H1 (cell line): ENCODE data around the gene SLC26A4. TPM values are rescaled to one million over a fixed set of nuclear protein-coding genes. Genes with fewer than 3 reads are reported as not detected.

ENCODE experiments used
- CTCF ChIA-PET: fragments of 300-600 bp; sonication (Branson Sonifier 250); formaldehyde crosslinking; loops from one replicate; lab custom pipeline; 2021; ENCODE audit not compliant: partially characterized antibody; lab: Charles Lee
- POLR2A ChIA-PET: fragments of 300-600 bp; sonication (Branson Sonifier 250); formaldehyde crosslinking; loops from one replicate; lab custom pipeline; 2021; ENCODE audit warnings: inconsistent platforms; ENCODE audit not compliant: partially characterized antibody; lab: Charles Lee
- DNase-seq, 2 experiments: peaks; one replicate each; pipeline versions ENCODE4 v3.0.0 to v3.0.0-alpha.2; 2010 to 2022; ENCODE audit warnings: low spot score in 2 of 2, low read depth in 1 of 2, mixed read lengths in 1 of 2
- FAIRE-seq: peaks from 2 replicates; lab custom pipeline; 2011; peaks lifted over from hg19 to GRCh38; lab: Jason Lieb, UNC
- H2AFZ ChIP-seq: 2 replicates; pipeline ENCODE4 v1.8.1; 2012; ENCODE audit warnings: low read length, inconsistent platforms
- H2AK5ac ChIP-seq: 2 replicates; pipeline ENCODE4 v1.6.1; 2013; ENCODE audit warnings: low read depth, low read length
- H2BK120ac ChIP-seq: replicated peaks from 2 replicates; pipeline ENCODE3; 2013; ENCODE audit warnings: low read depth, low read length, inconsistent platforms
- H2BK12ac ChIP-seq: 2 replicates; pipeline ENCODE4 v1.6.1; 2013; ENCODE audit warnings: low read depth, low read length
- H2BK15ac ChIP-seq: 2 replicates; pipeline ENCODE4 v1.6.1; 2013; ENCODE audit warnings: low read length
- H2BK20ac ChIP-seq: 2 replicates; pipeline ENCODE4 v1.6.1; 2013; ENCODE audit warnings: low read length
- H2BK5ac ChIP-seq: 2 replicates; pipeline ENCODE4 v1.6.1; 2013; ENCODE audit warnings: low read depth, low read length
- H3K14ac ChIP-seq: 2 replicates; pipeline ENCODE4 v1.6.1; 2013; ENCODE audit warnings: inconsistent platforms; ENCODE audit not compliant: insufficient read length
- H3K18ac ChIP-seq: 2 replicates; pipeline ENCODE4 v1.6.1; 2013; ENCODE audit warnings: low read length; ENCODE audit errors: extremely low read depth
- H3K23ac ChIP-seq: 2 replicates; pipeline ENCODE4 v1.6.1; 2013; ENCODE audit warnings: inconsistent platforms; ENCODE audit not compliant: insufficient read length
- H3K23me2 ChIP-seq: 2 replicates; pipeline ENCODE4 v1.6.1; 2013; ENCODE audit warnings: low read depth, low read length
- H3K27ac ChIP-seq: 2 replicates; pipeline ENCODE4 v1.6.1; 2011; ENCODE audit warnings: low read depth, low read length, inconsistent platforms
- H3K27me3 ChIP-seq, 4 experiments: replicated peaks in 1 of 4; 1 replicate in 1 of 4; 2 replicates in 3 of 4; pipeline versions ENCODE4 v1.6.1 to v1.8.1; 2011 to 2013; ENCODE audit warnings: low read length in 3 of 4, mild to moderate bottlenecking in 3 of 4, inconsistent platforms in 2 of 4, mixed read lengths in 2 of 4, moderate library complexity in 1 of 4; ENCODE audit not compliant: control insufficient read depth in 3 of 4, insufficient read depth in 3 of 4; ENCODE audit errors: extremely low read depth in 1 of 4
- H3K36me3 ChIP-seq, 4 experiments: 2 replicates each; pipeline versions ENCODE4 v1.6.1 to v1.8.1; 2011 to 2013; ENCODE audit warnings: mild to moderate bottlenecking in 4 of 4, low read length in 3 of 4, moderate library complexity in 2 of 4, control low read depth in 1 of 4, inconsistent platforms in 1 of 4; ENCODE audit not compliant: insufficient read depth in 4 of 4, control insufficient read depth in 2 of 4
- H3K4ac ChIP-seq: replicated peaks from 2 replicates; pipeline ENCODE3; 2013; ENCODE audit warnings: low read length, low read depth, mixed read lengths, inconsistent platforms; ENCODE audit not compliant: insufficient read length
- H3K4me1 ChIP-seq, 4 experiments: replicated peaks in 1 of 4; 1 replicate in 1 of 4; 2 replicates in 3 of 4; pipeline versions ENCODE4 v1.6.1 to v1.8.1; 2011 to 2013; ENCODE audit warnings: low read length in 3 of 4, inconsistent platforms in 2 of 4, mixed read lengths in 1 of 4; ENCODE audit not compliant: insufficient read depth in 4 of 4, control insufficient read depth in 3 of 4
- H3K4me2 ChIP-seq, 2 experiments: 2 replicates each; pipeline versions ENCODE4 v1.6.1 to v1.8.1; 2011 to 2013; ENCODE audit warnings: low read depth in 2 of 2, low read length in 2 of 2, control low read depth in 1 of 2, inconsistent platforms in 1 of 2, mild to moderate bottlenecking in 1 of 2; ENCODE audit not compliant: insufficient read depth in 1 of 2
- H3K4me3 ChIP-seq, 4 experiments: fragments of 200-600, 300-600 bp in 1 of 4; sonication (generic), shearing (Covaris generic), sonication (Bioruptor Twin) in 1 of 4; 2 replicates each; pipeline versions ENCODE4 v1.5.1 to v1.8.1; 2011 to 2016; ENCODE audit warnings: low read length in 4 of 4, low read depth in 3 of 4, control low read depth in 2 of 4, inconsistent platforms in 2 of 4, mild to moderate bottlenecking in 2 of 4, mixed read lengths in 1 of 4, moderate library complexity in 1 of 4; ENCODE audit not compliant: insufficient read depth in 2 of 4; ENCODE audit errors: extremely low read depth in 1 of 4
- H3K56ac ChIP-seq: replicated peaks from 2 replicates; pipeline ENCODE3; 2013; ENCODE audit warnings: low read depth, mild to moderate bottlenecking, mixed read lengths, low read length, inconsistent platforms; ENCODE audit not compliant: insufficient read length
- H3K79me1 ChIP-seq: 2 replicates; pipeline ENCODE4 v1.6.1; 2013; ENCODE audit warnings: low read depth, low read length, control low read depth
- H3K79me2 ChIP-seq, 2 experiments: 2 replicates each; pipeline versions ENCODE4 v1.6.1 to v1.8.1; 2012 to 2013; ENCODE audit warnings: low read length in 2 of 2, mild to moderate bottlenecking in 2 of 2, inconsistent platforms in 1 of 2; ENCODE audit not compliant: insufficient read depth in 2 of 2, control insufficient read depth in 1 of 2
- H3K9ac ChIP-seq, 4 experiments: replicated peaks in 1 of 4; 1 replicate in 1 of 4; 2 replicates in 3 of 4; pipeline versions ENCODE4 v1.6.1 to v1.8.1; 2011 to 2013; ENCODE audit warnings: low read depth in 3 of 4, low read length in 3 of 4, control low read depth in 2 of 4, mild to moderate bottlenecking in 2 of 4, moderate library complexity in 2 of 4, inconsistent platforms in 1 of 4; ENCODE audit errors: extremely low read depth in 1 of 4
- H3K9me3 ChIP-seq, 2 experiments: 2 replicates each; pipeline versions ENCODE4 v1.6.1 to v1.8.1; 2012 to 2013; ENCODE audit warnings: mild to moderate bottlenecking in 2 of 2, moderate library complexity in 2 of 2, control low read depth in 1 of 2, inconsistent platforms in 1 of 2, low read depth in 1 of 2, low read length in 1 of 2, mixed read lengths in 1 of 2; ENCODE audit not compliant: insufficient read depth in 2 of 2
- H4K20me1 ChIP-seq, 2 experiments: replicated peaks in 1 of 2; 2 replicates each; pipeline versions ENCODE3 to v1.8.1; 2011 to 2013; ENCODE audit warnings: inconsistent platforms in 2 of 2, low read length in 2 of 2, mild to moderate bottlenecking in 1 of 2; ENCODE audit not compliant: insufficient read depth in 2 of 2, control insufficient read depth in 1 of 2
- H4K5ac ChIP-seq: 2 replicates; pipeline ENCODE4 v1.6.1; 2013; ENCODE audit warnings: low read length, low read depth, mixed read lengths, inconsistent platforms; ENCODE audit not compliant: insufficient read length
- H4K8ac ChIP-seq: 2 replicates; pipeline ENCODE4 v1.8.0; 2013; ENCODE audit warnings: mild to moderate bottlenecking, moderate library complexity, low read length, inconsistent platforms; ENCODE audit not compliant: insufficient read depth; ENCODE audit errors: extremely low read depth
- H4K91ac ChIP-seq: replicated peaks from 2 replicates; pipeline ENCODE3; 2013; ENCODE audit warnings: low read length, mixed read lengths, inconsistent platforms; ENCODE audit not compliant: insufficient read length
- BRCA1 ChIP-seq: IDR thresholded peaks from 2 replicates; pipeline ENCODE4 v1.6.1; 2012; ENCODE audit warnings: low read depth, low read length, improper control_type of control experiment
- TEAD4 ChIP-seq: IDR thresholded peaks from 2 replicates; pipeline ENCODE4 v1.6.1; 2012; ENCODE audit warnings: low read depth, low read length, inconsistent platforms, mixed read lengths
- WGBS, 2 experiments: shearing (Covaris generic) in 1 of 2; methylation state at CpG; one replicate each; pipeline versions ENCODE4 v1.1.6 to v1.1.7; 2013 to 2015; ENCODE audit warnings: low lambda C conversion rate in 2 of 2, mixed read lengths in 2 of 2, inconsistent platforms in 1 of 2, low coverage in 1 of 2, missing lambda C conversion rate in 1 of 2; ENCODE audit not compliant: insufficient replicate concordance in 2 of 2, insufficient coverage in 1 of 2, insufficient read length in 1 of 2; ENCODE audit errors: extremely low coverage in 1 of 2, missing lambda C conversion rate in 1 of 2; 5-methylcytosine and 5-hydroxymethylcytosine counted together
- polyA plus RNA-seq, 7 experiments: library from polyadenylated mRNA; depleted of rRNA in 3 of 7; stranded (reverse) in 5 of 7; unstranded in 2 of 7; fragments of >200 nt in 5 of 7; fragments of 200-250 nt in 2 of 7; gene quantifications; 1 replicate in 5 of 7; 2 replicates in 1 of 7; 4 replicates in 1 of 7; pipeline versions ENCODE4 v1.2.1 to v1.2.3, GENCODE V29; 2011 to 2013; ENCODE audit warnings: missing spikeins in 2 of 7, mixed read lengths in 2 of 7
- total RNA-seq: library from RNA; stranded (reverse); fragmentation: NEBNext Ultra II Directional; extraction: Animal tissue kit (Norgen Biotek cat#: 25700); gene quantifications from 2 replicates; pipeline ENCODE4 v1.2.1, GENCODE V29; 2021

Gene SLC26A4
- total and polyA plus RNA-seq, 2 of the 8 experiments (the other 6 are each of a cell fraction or from before 2014, with no cell fraction given) = 0.11 to 0.35 TPM

DNA sequence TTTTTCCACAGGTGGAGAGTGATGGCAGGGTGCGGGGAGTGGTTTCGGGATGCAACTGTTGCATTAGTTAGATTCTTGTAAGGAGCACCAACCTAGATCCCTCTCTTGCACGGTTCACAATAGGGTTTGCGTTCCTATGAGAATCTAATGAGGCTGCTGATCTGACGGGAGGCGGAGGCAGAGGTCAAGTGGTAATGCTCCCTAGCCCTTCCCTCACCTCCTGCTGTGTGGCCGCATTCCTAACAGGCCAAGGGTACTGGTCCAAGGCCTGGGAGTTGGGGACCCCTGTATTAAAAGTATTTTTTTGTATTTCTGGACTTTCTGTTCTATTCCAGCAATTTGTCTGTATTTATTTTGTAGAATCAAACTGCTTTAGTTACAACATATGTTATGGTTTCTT lies 90.5 kb downstream of the SLC26A4 start:
- peaks cover 2 to 61% (median 20%) of the 10 kb centered on the region in 4 experiments; a peak in 7 of 8 replicates for H3K36me3 ChIP-seq
- H4K91ac ChIP-seq = no peak overlapping the region

More for the DNA sequence above, 90.5 kb downstream of the SLC26A4 start:
- Histone ChIP-seq H3K18ac (no peak overlapping the region), H4K5ac (no peak overlapping the region), H4K20me1 (peaks cover 4 to 5% of the 10 kb centered on the region in 2 experiments), H3K4me3 (no peak overlapping the region), H3K4ac (no peak overlapping the region), H3K4me1 (no peaks in the 10 kb centered on the region), H2BK5ac (no peak overlapping the region), H3K9ac (no peak overlapping the region), H3K4me2 (no peak overlapping the region), H3K79me2 (peaks cover under 1 to 42% of the 10 kb centered on the region in 2 experiments), H2BK15ac (no peak overlapping the region), H2BK12ac (no peak overlapping the region), H3K27ac (no peak overlapping the region), H3K14ac (no peak overlapping the region), H2BK120ac (no peak overlapping the region), H3K23me2 (no peaks in the 10 kb centered on the region), H4K8ac (no peak overlapping the region), H3K79me1 (0 out of 2 replicates have a peak, but pooled peaks cover 4% of the 10 kb centered on the region), H3K56ac (no peak overlapping the region), H2AFZ (no peak overlapping the region), H3K27me3 (no peaks in the 10 kb centered on the region), H2AK5ac (no peak overlapping the region), H3K23ac (no peak overlapping the region), H3K9me3 (no peaks in the 10 kb centered on the region), H2BK20ac (no peak overlapping the region)
- FAIRE-seq = no peak
- 91% methylated on average over 7 of the region's 7 CpGs; no CpG with 5 or more reads in 1 of the 2 experiments for WGBS, 2 experiments
- ChIA-PET POLR2A (no interaction called here), CTCF (no interaction called here)
- TF ChIP-seq TEAD4 (peak; percentile 35; the same call in 1 of the 2 replicates), BRCA1 (no peak)
- DNase-seq = no peak
